ENCODE measurements around the gene TTC7B. TPM values are rescaled to one million over a fixed set of nuclear protein-coding genes. Genes with fewer than 3 reads are reported as not detected.

TTC7B gene
- total and polyA plus RNA-seq, 2 donors (not counting 3 experiments of a cell fraction or from before 2014, with no cell fraction given) = 46.8 to 76.5 TPM

- H4K20me1 ChIP-seq (replicated peaks; ENCODE audit: control insufficient read depth, extremely low read depth, insufficient read depth, low read length) = no peaks in the 10 kb centered on the region
- no TSS peak for BruUV-seq (replicated peaks)
- dilution Hi-C loops (cut with MboI; ENCODE audit: extremely low pct_ligation_motif_present, low sequenced_read_pairs) = no loop called here
- ChIA-PET POLR2A (no interaction called here), CTCF (no interaction called here)
- H3K79me2 ChIP-seq (ENCODE audit: control insufficient read depth, insufficient read depth, low read length) = no peaks in the 10 kb centered on the region
- H3K9ac ChIP-seq (replicated peaks; ENCODE audit: extremely low read depth, insufficient read depth, low read length) = no peak overlapping the region
- no peaks in the 10 kb centered on the region for H3K9me3 ChIP-seq (replicated peaks; ENCODE audit: control insufficient read depth, insufficient read depth, low read length)
- H3K27me3 ChIP-seq (ENCODE audit: control insufficient read depth in 2 of 2, insufficient read depth in 2 of 2, low read length in 2 of 2) = no peaks in the 10 kb centered on the region
- FAIRE-seq (no peak), DNase-seq (ENCODE audit: low read depth, low spot score) (peak; percentile 9)
- intact Hi-C loops (cut with micrococcal nuclease) = no loop called here
- peaks cover 0 to 22% of the 10 kb centered on the region in 2 experiments for H3K36me3 ChIP-seq (ENCODE audit: control insufficient read depth in 2 of 2, extremely low read depth in 1 of 2, insufficient read depth in 2 of 2, low read length in 2 of 2)
- no peaks in the 10 kb centered on the region for H3K4me1 ChIP-seq (ENCODE audit: control insufficient read depth, extremely low read depth, insufficient read depth, low read length)
- H3K4me2 ChIP-seq (ENCODE audit: insufficient read depth, low read length) = no peak overlapping the region
- no peak overlapping the region for H2AFZ ChIP-seq (ENCODE audit: low read depth, low read length)
- no peaks in the 10 kb centered on the region for H3K9me1 ChIP-seq (replicated peaks; ENCODE audit: control insufficient read depth, extremely low read depth, insufficient read depth, low read length)
- no peak for TF ChIP-seq CTCF (IDR thresholded peaks at IDR 0.05; ENCODE audit: extremely low read depth in 1 of 2, insufficient read depth in 1 of 2, low read depth in 1 of 2, low read length in 2 of 2)
- no peak for TF ChIP-seq POLR2AphosphoS5 (IDR thresholded peaks at IDR 0.05; ENCODE audit: insufficient read depth, low read depth, low read length)
- no peak for TF ChIP-seq POLR2A (IDR thresholded peaks at IDR 0.05; ENCODE audit: low read depth, low read length)
- TF ChIP-seq FOS (IDR thresholded peaks at IDR 0.05; ENCODE audit: borderline replicate concordance, insufficient read depth, low read length) = no peak
- no peak for TF ChIP-seq GATA2 (IDR thresholded peaks at IDR 0.05; ENCODE audit: insufficient read depth, insufficient read length, low read depth, low read length)
- H3K4me3 ChIP-seq (replicated peaks in 1 of 3; ENCODE audit: insufficient read depth in 1 of 3, low read depth in 1 of 3, low read length in 3 of 3) = no peak overlapping the region
- H3K27ac ChIP-seq (ENCODE audit: insufficient read depth, low read depth, low read length) = no peak overlapping the region
Measured at GRCh38 chr14:90574188-90575131, 241.8 kb downstream of the TTC7B start.

Measured in endothelial cell of umbilical vein (primary cell).